SU-DHL-6 (cell line): ENCODE data around the gene C8G.

ENCODE experiments used
- EZH2phosphoT487 ChIP-seq: fragments of 200-600 bp; sonication (generic), shearing (Covaris generic); conservative IDR thresholded peaks from 2 replicates; pipeline ENCODE4 v1.6.1; 2018; ENCODE audit warnings: mild to moderate bottlenecking, antibody characterized with exemption, low read length, moderate library complexity, mixed read lengths
- TF ChIP-seq, protein P1 (sequence below): fragments of 200-600 bp; sonication (generic); IDR thresholded peaks from one replicate; pipeline ENCODE4 v1.5.1; 2017; ENCODE audit warnings: antibody characterized with exemption, mild to moderate bottlenecking, low read length, moderate library complexity; ENCODE audit not compliant: insufficient read depth, poor library complexity, severe bottlenecking

DNA sequence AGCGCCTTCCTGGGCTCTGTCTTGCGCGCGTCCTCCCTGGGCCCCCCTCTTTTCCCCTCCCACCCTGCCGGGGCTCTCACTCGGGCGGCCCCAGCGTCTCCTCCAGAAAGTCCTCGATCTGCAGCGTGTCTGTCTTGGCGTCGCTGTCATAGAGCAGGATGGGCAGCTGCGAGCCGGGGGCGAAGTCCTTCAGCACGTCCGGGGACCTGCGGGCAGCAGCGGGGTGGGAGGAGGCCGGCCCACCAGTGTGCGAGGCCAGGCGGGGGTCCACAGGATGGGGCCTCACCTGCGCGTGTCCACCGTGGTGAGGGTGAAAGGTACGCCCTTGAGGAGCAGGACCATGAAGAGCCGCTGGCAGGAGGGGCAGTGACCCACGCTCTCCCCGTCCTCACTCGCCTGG is 50.3 kb downstream of the C8G start:
- TF ChIP-seq, protein P1, sequence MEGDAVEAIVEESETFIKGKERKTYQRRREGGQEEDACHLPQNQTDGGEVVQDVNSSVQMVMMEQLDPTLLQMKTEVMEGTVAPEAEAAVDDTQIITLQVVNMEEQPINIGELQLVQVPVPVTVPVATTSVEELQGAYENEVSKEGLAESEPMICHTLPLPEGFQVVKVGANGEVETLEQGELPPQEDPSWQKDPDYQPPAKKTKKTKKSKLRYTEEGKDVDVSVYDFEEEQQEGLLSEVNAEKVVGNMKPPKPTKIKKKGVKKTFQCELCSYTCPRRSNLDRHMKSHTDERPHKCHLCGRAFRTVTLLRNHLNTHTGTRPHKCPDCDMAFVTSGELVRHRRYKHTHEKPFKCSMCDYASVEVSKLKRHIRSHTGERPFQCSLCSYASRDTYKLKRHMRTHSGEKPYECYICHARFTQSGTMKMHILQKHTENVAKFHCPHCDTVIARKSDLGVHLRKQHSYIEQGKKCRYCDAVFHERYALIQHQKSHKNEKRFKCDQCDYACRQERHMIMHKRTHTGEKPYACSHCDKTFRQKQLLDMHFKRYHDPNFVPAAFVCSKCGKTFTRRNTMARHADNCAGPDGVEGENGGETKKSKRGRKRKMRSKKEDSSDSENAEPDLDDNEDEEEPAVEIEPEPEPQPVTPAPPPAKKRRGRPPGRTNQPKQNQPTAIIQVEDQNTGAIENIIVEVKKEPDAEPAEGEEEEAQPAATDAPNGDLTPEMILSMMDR = no peak
- TF ChIP-seq EZH2phosphoT487 = no peak
